ENCODE results near the gene GNAS-AS1. TPM values are rescaled to one million over a fixed set of nuclear protein-coding genes. Genes with fewer than 3 reads are reported as not detected.

The GNAS-AS1 gene
- total RNA-seq, 2 experiments from 2014 or later, result 1.7 to 2.0 TPM

GRCh38 chr20:58793512-58794420, 56.9 kb downstream of the GNAS-AS1 start:
- ATAC-seq (no peak), DNase-seq (no peak)
- no peak overlapping the region for H3K27ac Mint-ChIP-seq
- ChIA-PET CTCF (no interaction called here), POLR2A (no interaction called here)
- intact Hi-C loops (cut with micrococcal nuclease), result no loop called here
- TF ChIP-seq CTCF (IDR thresholded peaks at IDR 0.05), result no peak
- no peaks in the 10 kb centered on the region for H3K36me3 Mint-ChIP-seq (ENCODE audit: low read depth)
- no peaks in the 10 kb centered on the region for H3K4me1 Mint-ChIP-seq (ENCODE audit: low read depth)
- H3K27me3 Mint-ChIP-seq, result peaks cover 22% of the 10 kb centered on the region
- no peak overlapping the region for H3K4me3 Mint-ChIP-seq
- no peaks in the 10 kb centered on the region for H3K9me3 Mint-ChIP-seq

- CTCF ChIA-PET, result no interaction called here
These were observed 58.3 kb downstream of the GNAS-AS1 start for GRCh38 chr20:58792426-58792825.

GRCh38 chr20:58791286-58791685, 59.4 kb downstream of the GNAS-AS1 start:
- TF ChIP-seq CTCF (IDR thresholded peaks at IDR 0.05), result no peak
- no peaks in the 10 kb centered on the region for H3K36me3 Mint-ChIP-seq (ENCODE audit: low read depth)

More at GRCh38 chr20:58792426-58792825, 58.3 kb downstream of the GNAS-AS1 start:
- no peak overlapping the region for H3K4me3 Mint-ChIP-seq
- ATAC-seq (no peak), DNase-seq (no peak)
- H3K27me3 Mint-ChIP-seq, result peaks cover 14% of the 10 kb centered on the region
- no peak for TF ChIP-seq CTCF (IDR thresholded peaks at IDR 0.05)
- no peaks in the 10 kb centered on the region for H3K36me3 Mint-ChIP-seq (ENCODE audit: low read depth)
- no peaks in the 10 kb centered on the region for H3K9me3 Mint-ChIP-seq
- intact Hi-C loops (cut with micrococcal nuclease), result no loop called here
- POLR2A ChIA-PET, result no interaction called here
- H3K4me1 Mint-ChIP-seq (ENCODE audit: low read depth), result no peaks in the 10 kb centered on the region
- no peak overlapping the region for H3K27ac Mint-ChIP-seq

GRCh38 chr20:58790454-58790853, 60.2 kb downstream of the GNAS-AS1 start:
- Mint-ChIP-seq H3K27ac (no peak overlapping the region), H3K36me3 (ENCODE audit: low read depth) (no peaks in the 10 kb centered on the region), H3K9me3 (no peaks in the 10 kb centered on the region), H3K4me3 (no peak overlapping the region), H3K4me1 (ENCODE audit: low read depth) (no peaks in the 10 kb centered on the region), H3K27me3 (peaks cover 10% of the 10 kb centered on the region)
- DNase-seq (peak; percentile 9), ATAC-seq (no peak)
- intact Hi-C loops (cut with micrococcal nuclease), result no loop called here
- ChIA-PET POLR2A (interaction anchor here (0.6 kb wide), 1 partner anchor 730 kb away, joined by 3 read pairs; no protein-coding TSS in a partner anchor), CTCF (no interaction called here)
- TF ChIP-seq CTCF (IDR thresholded peaks at IDR 0.05), result no peak

More at GRCh38 chr20:58791286-58791685, 59.4 kb downstream of the GNAS-AS1 start:
- Mint-ChIP-seq H3K4me3 (no peak overlapping the region), H3K4me1 (ENCODE audit: low read depth) (no peaks in the 10 kb centered on the region), H3K27me3 (peaks cover 11% of the 10 kb centered on the region), H3K27ac (no peak overlapping the region), H3K9me3 (no peaks in the 10 kb centered on the region)
- DNase-seq (no peak), ATAC-seq (no peak)
- intact Hi-C loops (cut with micrococcal nuclease), result no loop called here
- ChIA-PET CTCF (no interaction called here), POLR2A (no interaction called here)

- Mint-ChIP-seq H3K9me3 (no peaks in the 10 kb centered on the region), H3K27me3 (peaks cover 17% of the 10 kb centered on the region), H3K4me3 (no peak overlapping the region), H3K36me3 (ENCODE audit: low read depth) (no peaks in the 10 kb centered on the region), H3K27ac (no peak overlapping the region), H3K4me1 (ENCODE audit: low read depth) (no peaks in the 10 kb centered on the region)
- ChIA-PET CTCF (interaction anchor here (0.8 kb wide), 1 partner anchor 28 kb away, joined by 3 read pairs; no protein-coding TSS in a partner anchor), POLR2A (no interaction called here)
- ATAC-seq (no peak), DNase-seq (no peak)
- TF ChIP-seq CTCF (IDR thresholded peaks at IDR 0.05), result no peak
- intact Hi-C loops (cut with micrococcal nuclease), result no loop called here
These were observed 61.7 kb downstream of the GNAS-AS1 start for GRCh38 chr20:58788896-58789544.
